Liver (tissue), 9 donors: ENCODE measurements around the gene MBNL2. TPM values are rescaled to one million over a fixed set of nuclear protein-coding genes. Genes with fewer than 3 reads are reported as not detected.

Experiments
- DNase-seq: peaks from one replicate; pipeline ENCODE4 v3.0.0-alpha.2; 2017; ENCODE audit warnings: low spot score
- H3K27ac ChIP-seq, 2 donors: one replicate each; pipeline ENCODE4 v1.7.0; 2013; ENCODE audit warnings: inconsistent platforms in 2 of 2, low read length in 2 of 2, control low read depth in 1 of 2, low read depth in 1 of 2, mild to moderate bottlenecking in 1 of 2
- H3K27me3 ChIP-seq, 4 donors: one replicate each; pipeline versions ENCODE4 v1.6.1 to v1.7.0; 2013; ENCODE audit warnings: low read length in 3 of 4, inconsistent platforms in 1 of 4, mild to moderate bottlenecking in 1 of 4, moderate library complexity in 1 of 4; ENCODE audit not compliant: control insufficient read depth in 4 of 4, insufficient read depth in 4 of 4
- H3K36me3 ChIP-seq, 4 donors: one replicate each; pipeline versions ENCODE4 v1.6.1 to v1.7.0; 2013; ENCODE audit warnings: low read length in 3 of 4, mild to moderate bottlenecking in 3 of 4, low read depth in 1 of 4, moderate library complexity in 1 of 4; ENCODE audit not compliant: control insufficient read depth in 4 of 4, insufficient read depth in 3 of 4
- H3K4me1 ChIP-seq, 4 donors: one replicate each; pipeline versions ENCODE4 v1.6.1 to v1.7.0; 2013; ENCODE audit warnings: low read length in 3 of 4, mild to moderate bottlenecking in 3 of 4, moderate library complexity in 1 of 4; ENCODE audit not compliant: control insufficient read depth in 4 of 4, insufficient read depth in 4 of 4
- H3K4me3 ChIP-seq, 3 donors: one replicate each; pipeline versions ENCODE4 v1.6.1 to v1.7.0; 2013; ENCODE audit warnings: low read length in 3 of 3, control low read depth in 1 of 3, low read depth in 1 of 3, mild to moderate bottlenecking in 1 of 3
- H3K9ac ChIP-seq, 2 donors: one replicate each; pipeline ENCODE4 v1.7.0; 2013; ENCODE audit warnings: low read length in 2 of 2, mild to moderate bottlenecking in 2 of 2, moderate library complexity in 2 of 2, control low read depth in 1 of 2, low read depth in 1 of 2
- H3K9me3 ChIP-seq, 4 donors: one replicate each; pipeline versions ENCODE4 v1.6.1 to v1.7.0; 2013; ENCODE audit warnings: low read length in 3 of 4; ENCODE audit not compliant: control insufficient read depth in 4 of 4
- ATF3 ChIP-seq: IDR thresholded peaks from 2 replicates; pipeline ENCODE4 v1.6.1; 2016; ENCODE audit warnings: antibody characterized with exemption
- HNF4A ChIP-seq, 2 donors: conservative IDR thresholded peaks; 2 replicates each; pipeline ENCODE4 v1.6.1; 2016; ENCODE audit warnings: antibody characterized with exemption in 2 of 2, mild to moderate bottlenecking in 2 of 2
- JUND ChIP-seq, 2 donors: IDR thresholded peaks; 2 replicates each; pipeline ENCODE4 v1.6.1; 2016; ENCODE audit warnings: antibody characterized with exemption in 2 of 2
- MAX ChIP-seq: IDR thresholded peaks from 2 replicates; pipeline ENCODE4 v1.6.1; 2016; ENCODE audit warnings: antibody characterized with exemption
- REST ChIP-seq: IDR thresholded peaks from 2 replicates; pipeline ENCODE4 v1.6.1; 2016; ENCODE audit warnings: antibody characterized with exemption, mild to moderate bottlenecking
- RXRA ChIP-seq, 2 donors: IDR thresholded peaks; 2 replicates each; pipeline ENCODE4 v1.6.1; 2017 to 2018; ENCODE audit warnings: antibody characterized with exemption in 2 of 2, mild to moderate bottlenecking in 1 of 2
- TAF1 ChIP-seq: conservative IDR thresholded peaks from 2 replicates; pipeline ENCODE4 v1.6.1; 2016; ENCODE audit warnings: antibody characterized with exemption, mild to moderate bottlenecking
- YY1 ChIP-seq: IDR thresholded peaks from 2 replicates; pipeline ENCODE4 v1.6.1; 2016; ENCODE audit warnings: antibody characterized with exemption, mild to moderate bottlenecking
- ZBTB33 ChIP-seq: IDR thresholded peaks from 2 replicates; pipeline ENCODE4 v1.6.1; 2016; ENCODE audit warnings: antibody characterized with exemption
- WGBS: extraction: QIAGEN DNeasy Blood & Tissue Kit; methylation state at CpG from one replicate; pipeline ENCODE4 v1.1.7; 2013; 5-methylcytosine and 5-hydroxymethylcytosine counted together
- polyA plus RNA-seq, 2 donors: library from polyadenylated mRNA; stranded (reverse) in 1 of 2; unstranded in 1 of 2; fragments of 200-250 nt in 1 of 2; fragments of >200 nt in 1 of 2; fragmentation: Nextera tagmentation in 1 of 2; extraction: Ambion mirVana in 1 of 2; gene quantifications; one replicate each; pipeline versions ENCODE4 v1.2.1 to v1.2.3, GENCODE V29; 2013 to 2015
- total RNA-seq, 2 donors: library from RNA; depleted of rRNA; stranded (reverse); fragments of >200 nt; gene quantifications; one replicate each; pipeline ENCODE4 v1.2.3, GENCODE V29; 2014
- donor health status: healthy.
- donor health status: healthy.
- donor health status: healthy.
- donor health status: healthy.
- donor health status: healthy.

The MBNL2 gene
- total and polyA plus RNA-seq, 4 donors: 16.0 to 49.6 (median 36.8) TPM

- Histone ChIP-seq H3K4me3 (no peak overlapping the region), H3K9ac (no peak overlapping the region), H3K27ac (no peak overlapping the region), H3K27me3 (no peaks in the 10 kb centered on the region), H3K36me3 (peaks cover 0 to 7% (median 2%) of the 10 kb centered on the region in 4 donors), H3K9me3 (no peaks in the 10 kb centered on the region), H3K4me1 (peaks cover 2 to 76% (median 50%) of the 10 kb centered on the region in 4 donors)
- no peak for DNase-seq
- WGBS: 72% methylated on average over 2 of the region's 2 CpGs
- TF ChIP-seq REST: no peak
Observed at GRCh38 chr13:97283888-97284287, 61.8 kb downstream of the MBNL2 start.

- Histone ChIP-seq H3K36me3 (peaks cover 0 to 7% (median 2%) of the 10 kb centered on the region in 4 donors), H3K27me3 (no peaks in the 10 kb centered on the region)
Observed at GRCh38 chr13:97284558-97284957, 62.4 kb downstream of the MBNL2 start.

More at GRCh38 chr13:97284558-97284957, 62.4 kb downstream of the MBNL2 start:
- H3K4me1 ChIP-seq: peaks cover 2 to 77% (median 54%) of the 10 kb centered on the region in 4 donors
- no peak overlapping the region for H3K4me3 ChIP-seq
- H3K9me3 ChIP-seq: no peaks in the 10 kb centered on the region
- H3K9ac ChIP-seq: no peak overlapping the region
- no peak for DNase-seq
- H3K27ac ChIP-seq: no peak overlapping the region
- no peak for TF ChIP-seq ZBTB33
- TF ChIP-seq HNF4A (conservative IDR thresholded peaks at IDR 0.05): peak; percentile 42 to 44
- TF ChIP-seq JUND (IDR thresholded peaks at IDR 0.05): peak in 1 of 2 donors; percentile 43
- TF ChIP-seq ATF3: peak; percentile 11
- TF ChIP-seq YY1: no peak
- peak; percentile 14 for TF ChIP-seq MAX
- TF ChIP-seq RXRA (IDR thresholded peaks at IDR 0.05): peak in 1 of 2 donors; percentile 19
- TF ChIP-seq TAF1: no peak
- 45% methylated on average over 3 of the region's 3 CpGs for WGBS
